NCI-H2081 treated with DMSO at 0.1 percent for 48 hours (cell line): Measurements from ENCODE around the gene AGPS.
A peak's percentile ranks its signal among the peaks of the same experiment; 100 is the strongest.
"Not testable (repeated sequence)": the region's sequence is repeated elsewhere in the genome, so short reads cannot be mapped to it uniquely, and the experiment has no call there.

ENCODE experiments used
- DNase-seq: peaks from one replicate; lab custom pipeline; 2025; lab: John Stamatoyannopoulos, UW

Gene AGPS

DNA sequence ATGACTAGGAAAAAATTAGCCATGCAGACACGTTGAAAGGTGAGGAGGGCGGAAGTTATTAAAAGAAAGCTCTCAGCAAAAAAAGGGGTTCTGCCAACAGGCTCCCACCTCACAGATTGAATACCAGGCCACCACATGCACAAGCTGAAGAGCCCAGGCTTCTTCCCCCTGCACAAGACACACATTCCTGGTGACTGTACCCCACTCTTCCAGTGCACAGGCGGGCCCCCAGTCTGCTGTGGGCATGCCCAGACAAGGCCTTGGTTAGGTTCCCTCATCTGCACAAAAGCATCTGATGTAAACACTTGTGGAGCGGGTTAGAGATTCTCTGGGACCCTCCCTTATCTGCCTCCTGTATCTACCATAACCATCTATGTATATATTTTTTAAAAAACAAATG is 81.7 kb downstream of the AGPS start:
- DNase-seq, result no peak

GRCh38 chr2:177474998-177475397 is 82.4 kb downstream of the AGPS start:
- DNase-seq, result no peak

GRCh38 chr2:177476897-177477296 is 84.3 kb downstream of the AGPS start:
- DNase-seq, result no peak

DNA sequence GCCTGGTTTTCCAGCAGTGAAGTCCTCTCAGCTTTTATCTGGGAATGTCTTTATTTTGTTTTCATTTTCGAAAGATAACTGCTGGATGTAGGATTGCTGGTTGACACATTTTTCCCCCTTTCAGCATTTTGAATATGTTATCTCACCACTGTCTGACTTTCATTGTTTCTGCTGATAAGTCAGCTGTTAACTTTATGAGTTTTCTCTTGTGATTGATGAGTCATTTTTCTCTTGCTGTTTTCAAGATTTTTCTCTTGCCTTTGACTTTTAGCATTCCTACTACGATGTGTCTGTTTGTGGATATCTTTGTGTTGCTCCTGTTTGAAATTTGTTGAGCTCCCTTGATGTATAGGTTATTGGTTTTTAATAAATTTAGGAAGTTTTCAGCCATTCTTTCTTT is 85.5 kb downstream of the AGPS start:
- DNase-seq, result no peak

- DNase-seq, result no peak
These were observed 86.3 kb downstream of the AGPS start for GRCh38 chr2:177478907-177479306.

GRCh38 chr2:177482195-177482594 is 89.6 kb downstream of the AGPS start:
- no peak for DNase-seq

DNA sequence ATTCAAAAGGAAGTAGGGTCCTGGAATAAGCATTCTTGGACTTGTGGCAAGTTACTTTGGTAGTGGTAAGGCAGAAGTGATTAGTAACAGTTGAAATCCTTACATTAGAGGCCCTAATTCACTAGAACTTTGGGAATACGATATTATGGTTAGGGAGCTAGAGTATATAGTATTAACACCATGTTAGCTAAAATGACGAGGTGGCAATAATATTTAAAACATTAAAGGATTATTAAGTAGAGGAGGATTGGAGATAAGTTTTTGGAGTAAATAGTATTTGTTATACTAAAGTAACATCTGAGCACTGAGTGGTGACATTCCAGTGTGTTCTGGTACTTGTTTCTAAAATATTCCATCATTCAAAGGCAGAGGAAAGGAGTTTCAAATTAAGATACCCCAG is 91.0 kb downstream of the AGPS start:
- DNase-seq, result no peak

- no peak for DNase-seq
These were observed 91.7 kb downstream of the AGPS start for GRCh38 chr2:177484180-177484795.

GRCh38 chr2:177485657-177486056 is 93.1 kb downstream of the AGPS start:
- DNase-seq, result not testable (repeated sequence)

- peak; percentile 21 for DNase-seq
These were observed 97.2 kb downstream of the AGPS start for GRCh38 chr2:177489719-177490301.

DNA sequence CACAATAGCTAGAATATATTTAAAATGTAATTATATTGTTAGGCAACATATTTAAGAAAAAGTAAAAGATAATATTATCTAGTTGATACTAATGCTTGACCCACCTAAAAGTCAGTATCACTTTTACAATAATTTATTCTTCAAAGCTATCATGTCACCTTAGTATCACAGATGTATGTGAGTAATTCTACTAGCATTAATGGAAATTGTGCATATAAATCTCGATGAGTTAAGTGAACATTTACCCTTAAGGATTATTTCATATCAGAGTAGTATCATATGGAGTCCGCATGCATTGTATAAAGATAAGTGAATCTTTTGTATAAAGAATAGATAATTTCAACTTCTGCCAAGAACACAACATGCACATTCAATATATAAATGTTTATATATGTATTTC is 103.4 kb downstream of the AGPS start:
- no peak for DNase-seq

- DNase-seq, result no peak
These were observed 104.3 kb downstream of the AGPS start for GRCh38 chr2:177496921-177497320.

DNA sequence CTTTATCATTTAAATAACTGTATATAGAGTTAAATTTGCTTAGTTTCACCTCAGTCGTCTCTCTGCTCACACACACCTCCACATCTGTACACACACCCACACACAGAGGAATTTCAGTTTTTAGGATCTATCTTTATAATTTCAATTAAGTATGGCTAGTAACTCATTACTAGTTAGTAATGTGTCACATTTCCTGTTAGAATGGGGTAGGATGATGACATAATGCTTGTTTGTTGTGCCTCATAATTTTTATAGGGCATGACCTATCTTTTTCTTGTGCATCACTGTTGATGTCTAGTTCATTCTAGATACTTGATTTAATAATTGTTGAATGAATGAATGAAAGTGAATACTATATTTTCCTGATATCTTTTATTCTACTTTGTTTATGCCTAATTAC is 108.6 kb downstream of the AGPS start:
- no peak for DNase-seq

GRCh38 chr2:177506505-177506904 is 113.9 kb downstream of the AGPS start:
- DNase-seq, result no peak

DNA sequence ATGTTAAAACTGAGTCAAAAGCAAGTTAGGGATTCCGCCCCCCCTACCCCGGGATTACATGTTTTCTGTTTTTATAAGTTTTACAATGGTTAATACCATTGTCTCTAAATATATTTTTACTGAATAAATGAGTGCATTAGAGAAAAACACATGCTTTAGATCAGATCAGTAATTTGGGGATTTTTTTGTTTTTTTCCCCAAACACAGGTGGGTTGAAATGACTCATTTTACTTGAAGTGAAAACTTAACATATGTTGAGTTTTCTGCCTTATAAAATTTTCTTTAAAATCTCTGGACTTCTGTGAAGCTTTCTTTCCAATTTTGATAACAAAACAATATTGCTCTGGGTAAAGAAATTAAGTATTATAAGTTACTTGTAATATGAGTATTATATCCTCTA is 114.4 kb downstream of the AGPS start:
- DNase-seq, result no peak

- DNase-seq, result no peak
These were observed 124.4 kb downstream of the AGPS start for GRCh38 chr2:177516824-177517544.

GRCh38 chr2:177518754-177519153 is 126.2 kb downstream of the AGPS start:
- DNase-seq, result no peak

DNA sequence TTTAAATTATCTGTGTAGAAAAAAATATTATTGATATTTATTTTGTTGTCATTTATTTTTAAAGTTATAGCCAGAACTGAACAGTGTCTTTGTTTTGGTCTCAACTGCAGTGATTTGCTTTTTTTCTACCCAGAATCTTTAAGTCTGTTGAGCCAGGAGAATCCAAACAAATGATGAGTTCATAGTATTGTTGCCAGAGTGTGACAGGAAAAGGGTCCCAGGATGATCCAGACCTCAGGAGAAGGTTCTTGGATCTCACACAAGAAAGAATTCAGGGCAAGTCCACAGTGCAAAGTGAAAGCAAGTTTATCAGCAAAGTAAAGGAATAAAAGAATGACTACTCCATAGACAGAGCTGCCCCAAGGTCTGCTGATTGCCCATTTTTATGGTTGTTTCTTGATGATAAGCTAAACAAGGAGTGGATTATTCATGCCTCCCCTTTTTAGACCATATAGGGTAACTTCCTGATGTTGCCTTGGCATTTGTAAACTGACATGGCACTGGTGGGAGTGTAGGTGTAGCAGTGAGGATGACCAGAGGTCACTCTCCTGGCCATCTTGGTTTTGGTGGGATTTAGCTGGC is 127.1 kb downstream of the AGPS start:
- no peak for DNase-seq

- no peak for DNase-seq
These were observed 127.8 kb downstream of the AGPS start for GRCh38 chr2:177520324-177520723.

- no peak for DNase-seq
These were observed 131.2 kb downstream of the AGPS start for GRCh38 chr2:177523781-177524180.

DNA sequence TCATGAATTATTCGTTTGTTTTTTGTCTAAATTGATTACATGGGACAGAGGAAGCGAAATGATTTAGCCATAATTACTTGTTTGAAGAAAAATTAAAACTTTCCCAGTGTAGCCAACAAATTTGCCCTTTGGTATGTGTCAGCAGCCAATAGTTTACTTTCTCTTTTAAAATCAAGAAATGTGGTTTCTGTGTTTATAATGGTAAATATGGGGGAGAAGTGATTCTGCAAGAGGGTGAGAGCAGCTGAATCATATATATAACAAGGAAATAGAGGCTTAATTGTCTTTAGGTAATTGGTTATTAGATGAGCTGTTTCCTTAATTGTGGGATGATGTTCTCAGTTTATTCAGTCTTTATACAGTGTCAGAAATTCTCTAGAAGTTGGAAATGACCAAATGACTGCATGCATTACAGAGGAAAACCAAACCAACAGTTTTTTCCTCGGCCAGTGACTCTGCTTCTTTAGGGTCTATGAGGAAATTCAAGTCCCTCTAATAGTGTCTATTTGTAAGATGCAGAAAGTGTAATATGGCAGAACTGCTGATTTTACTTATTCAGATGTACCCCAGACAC is 132.9 kb downstream of the AGPS start:
- no peak for DNase-seq

DNA sequence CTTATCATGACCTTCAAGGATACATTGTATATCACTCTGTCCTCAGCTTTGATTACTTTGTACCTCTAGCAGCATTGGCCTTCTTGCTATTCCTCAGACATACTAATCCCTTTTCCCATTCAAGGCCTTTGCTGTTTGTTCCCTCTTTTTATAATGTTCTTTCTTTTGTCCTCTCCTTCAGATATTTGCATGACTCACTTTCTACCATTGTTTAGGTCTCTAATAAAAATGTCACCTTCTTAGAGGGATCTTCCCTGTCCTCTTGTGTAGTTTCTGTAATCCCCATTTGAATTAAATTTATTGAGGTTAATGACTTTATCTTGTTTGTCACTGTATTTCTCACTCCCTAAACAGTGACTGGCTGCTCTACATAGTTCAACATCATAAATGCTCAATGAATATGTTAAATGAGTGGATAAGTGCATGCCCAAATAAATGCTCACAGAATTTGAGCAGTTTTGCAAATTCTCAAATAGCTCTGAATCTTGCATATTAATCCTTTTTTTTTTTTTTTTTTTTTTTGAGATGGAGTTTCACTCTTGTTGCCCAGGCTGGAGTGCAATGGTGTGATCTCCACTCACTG is 135.9 kb downstream of the AGPS start:
- DNase-seq, result no peak

DNA sequence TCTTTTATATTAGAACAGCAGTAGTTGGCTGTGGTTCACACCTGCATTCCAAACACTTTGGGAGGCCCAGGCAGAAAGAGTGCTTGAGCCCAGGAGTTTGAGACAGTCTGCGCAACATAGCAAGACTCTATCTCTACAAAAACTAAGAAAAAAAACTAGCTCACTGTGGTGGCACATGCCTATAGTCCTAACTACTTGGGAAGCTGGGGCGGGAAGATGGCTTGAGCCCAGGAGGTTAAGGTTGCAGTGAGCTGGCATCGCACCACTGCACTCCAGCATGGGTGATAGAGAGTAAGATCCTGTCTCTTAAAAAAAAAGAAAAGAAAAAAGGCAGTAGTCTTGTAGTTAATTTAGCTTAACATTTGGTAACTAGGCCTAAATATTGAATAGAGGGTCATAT is 136.6 kb downstream of the AGPS start:
- no peak for DNase-seq
